BJ (cell line): ENCODE data around the gene DERA. TPM values are rescaled to one million over a fixed set of nuclear protein-coding genes. Genes with fewer than 3 reads are reported as not detected.

Experiments used
- CTCF ChIA-PET: fragments of 350-600 bp; formaldehyde crosslinking; extraction: SDS; loops from one replicate; lab custom pipeline; 2021; ENCODE audit warnings: antibody characterized with exemption, inconsistent platforms; lab: Yijun Ruan, JAX
- POLR2A ChIA-PET: fragments of 300-600 bp; sonication (Branson Sonifier 250); formaldehyde crosslinking; extraction: SDS; loops from one replicate; lab custom pipeline; 2021; ENCODE audit warnings: antibody characterized with exemption; lab: Charles Lee
- DNase-seq: peaks from one replicate; pipeline ENCODE4 v3.0.0-alpha.2; 2011; ENCODE audit warnings: low read depth
- H3K27me3 ChIP-seq: 2 replicates; pipeline ENCODE4 v1.6.0; 2011; ENCODE audit warnings: low read length; ENCODE audit not compliant: control insufficient read depth, insufficient read depth
- H3K36me3 ChIP-seq: 2 replicates; pipeline ENCODE4 v1.5.1; 2011; ENCODE audit warnings: low read length; ENCODE audit not compliant: control insufficient read depth, insufficient read depth
- H3K4me3 ChIP-seq: 2 replicates; pipeline ENCODE4 v1.5.1; 2011; ENCODE audit warnings: low read depth, mild to moderate bottlenecking, control low read depth, low read length
- CTCF ChIP-seq: IDR thresholded peaks from 2 replicates; pipeline ENCODE4 v1.5.1; 2011; ENCODE audit warnings: low read depth, mild to moderate bottlenecking, control low read depth, inconsistent platforms, low read length, moderate library complexity; ENCODE audit not compliant: insufficient read depth
- polyA plus RNA-seq: library from polyadenylated mRNA; depleted of rRNA; stranded (reverse); fragments of >200 nt; gene quantifications from 2 replicates; pipeline ENCODE4 v1.2.3, GENCODE V29; 2011

DERA gene
- polyA plus RNA-seq, 1 experiment = 22.6 TPM

- Histone ChIP-seq H3K4me3 (no peak overlapping the region), H3K27me3 (no peaks in the 10 kb centered on the region; the same call in 1 of the 2 replicates), H3K36me3 (no peaks in the 10 kb centered on the region)
- TF ChIP-seq CTCF = no peak
- ChIA-PET POLR2A (no interaction called here), CTCF (no interaction called here)
- no peak for DNase-seq
Measured at GRCh38 chr12:16072678-16073077, 161.5 kb downstream of the DERA start.

GRCh38 chr12:16074894-16075293, 163.8 kb downstream of the DERA start:
- POLR2A ChIA-PET = no interaction called here
- Histone ChIP-seq H3K4me3 (no peak overlapping the region), H3K36me3 (no peaks in the 10 kb centered on the region), H3K27me3 (no peaks in the 10 kb centered on the region)
- DNase-seq = no peak
- no peak for TF ChIP-seq CTCF
- CTCF ChIA-PET = no interaction called here

GRCh38 chr12:16075887-16076286, 164.8 kb downstream of the DERA start:
- no peak for DNase-seq
- ChIA-PET POLR2A (no interaction called here), CTCF (no interaction called here)

GRCh38 chr12:16076557-16076956, 165.4 kb downstream of the DERA start:
- TF ChIP-seq CTCF = peak; percentile 40
- DNase-seq = no peak
- H3K36me3 ChIP-seq = no peaks in the 10 kb centered on the region
- H3K4me3 ChIP-seq = no peak overlapping the region
- ChIA-PET CTCF (interaction anchor here (0.9 kb wide), 1 partner anchor 8 kb away, joined by 4 read pairs; no protein-coding TSS in a partner anchor), POLR2A (no interaction called here)
- H3K27me3 ChIP-seq = no peaks in the 10 kb centered on the region

More at GRCh38 chr12:16075887-16076286, 164.8 kb downstream of the DERA start:
- Histone ChIP-seq H3K27me3 (no peaks in the 10 kb centered on the region), H3K4me3 (no peak overlapping the region), H3K36me3 (no peaks in the 10 kb centered on the region)
- no peak for TF ChIP-seq CTCF

- no peak for DNase-seq
- ChIA-PET POLR2A (no interaction called here), CTCF (interaction anchor here (0.9 kb wide), 1 partner anchor 9 kb away, joined by 4 read pairs; no protein-coding TSS in a partner anchor)
- H3K27me3 ChIP-seq = no peaks in the 10 kb centered on the region
- H3K4me3 ChIP-seq = no peak overlapping the region
- no peak for TF ChIP-seq CTCF
- H3K36me3 ChIP-seq = no peaks in the 10 kb centered on the region
Measured at GRCh38 chr12:16076970-16077522, 165.9 kb downstream of the DERA start.
